Ramos (cell line): ENCODE measurements around the gene PDGFRA.
"Not testable (repeated sequence)": the region's sequence is repeated elsewhere in the genome, so short reads cannot be mapped to it uniquely, and the experiment has no call there.

Source experiments
- in situ Hi-C: fragments of 300-500 bp; cut with MboI; formaldehyde crosslinking; loops from one replicate; pipeline ENCODE4 v1.14.3; 2022; ENCODE audit warnings: low sequenced_read_pairs; ENCODE audit not compliant: unreplicated experiment

The PDGFRA gene

DNA sequence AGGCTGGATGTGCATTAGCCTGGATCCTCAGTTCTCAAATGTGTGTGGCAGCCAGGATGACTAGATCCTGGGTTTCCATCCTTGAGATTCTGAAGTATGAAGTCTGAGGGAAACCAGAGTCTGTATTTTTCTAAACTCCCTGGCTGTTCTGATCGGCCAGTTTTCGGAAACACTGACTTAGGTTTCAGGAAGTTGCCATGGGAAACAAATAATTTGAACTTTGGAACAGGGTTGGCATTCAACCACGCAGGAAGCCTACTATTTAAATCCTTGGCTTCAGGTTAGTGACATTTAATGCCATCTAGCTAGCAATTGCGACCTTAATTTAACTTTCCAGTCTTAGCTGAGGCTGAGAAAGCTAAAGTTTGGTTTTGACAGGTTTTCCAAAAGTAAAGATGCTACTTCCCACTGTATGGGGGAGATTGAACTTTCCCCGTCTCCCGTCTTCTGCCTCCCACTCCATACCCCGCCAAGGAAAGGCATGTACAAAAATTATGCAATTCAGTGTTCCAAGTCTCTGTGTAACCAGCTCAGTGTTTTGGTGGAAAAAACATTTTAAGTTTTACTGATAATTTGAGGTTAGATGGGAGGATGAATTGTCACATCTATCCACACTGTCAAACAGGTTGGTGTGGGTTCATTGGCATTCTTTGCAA, 67.6 kb downstream of the PDGFRA start:
- in situ Hi-C loops: no loop called here

DNA sequence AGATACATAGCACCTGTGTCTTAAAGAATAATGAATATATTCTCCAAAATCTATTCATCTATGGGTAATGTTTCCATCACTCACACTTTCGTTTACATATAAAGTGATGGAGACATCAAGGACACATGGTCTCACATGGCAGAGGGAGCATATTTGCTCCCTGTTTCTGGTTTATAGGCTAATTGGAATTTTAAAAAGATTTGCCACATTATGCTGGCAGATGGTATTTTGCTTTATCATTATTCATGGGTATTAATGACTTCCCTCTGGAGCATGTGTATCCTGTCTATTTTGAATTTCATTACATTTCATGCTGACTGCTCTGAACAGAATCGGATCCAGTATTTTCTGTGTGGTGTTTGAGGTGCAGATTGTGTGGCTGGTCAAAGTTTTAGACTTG, 79.0 kb downstream of the PDGFRA start:
- in situ Hi-C loops: no loop called here

DNA sequence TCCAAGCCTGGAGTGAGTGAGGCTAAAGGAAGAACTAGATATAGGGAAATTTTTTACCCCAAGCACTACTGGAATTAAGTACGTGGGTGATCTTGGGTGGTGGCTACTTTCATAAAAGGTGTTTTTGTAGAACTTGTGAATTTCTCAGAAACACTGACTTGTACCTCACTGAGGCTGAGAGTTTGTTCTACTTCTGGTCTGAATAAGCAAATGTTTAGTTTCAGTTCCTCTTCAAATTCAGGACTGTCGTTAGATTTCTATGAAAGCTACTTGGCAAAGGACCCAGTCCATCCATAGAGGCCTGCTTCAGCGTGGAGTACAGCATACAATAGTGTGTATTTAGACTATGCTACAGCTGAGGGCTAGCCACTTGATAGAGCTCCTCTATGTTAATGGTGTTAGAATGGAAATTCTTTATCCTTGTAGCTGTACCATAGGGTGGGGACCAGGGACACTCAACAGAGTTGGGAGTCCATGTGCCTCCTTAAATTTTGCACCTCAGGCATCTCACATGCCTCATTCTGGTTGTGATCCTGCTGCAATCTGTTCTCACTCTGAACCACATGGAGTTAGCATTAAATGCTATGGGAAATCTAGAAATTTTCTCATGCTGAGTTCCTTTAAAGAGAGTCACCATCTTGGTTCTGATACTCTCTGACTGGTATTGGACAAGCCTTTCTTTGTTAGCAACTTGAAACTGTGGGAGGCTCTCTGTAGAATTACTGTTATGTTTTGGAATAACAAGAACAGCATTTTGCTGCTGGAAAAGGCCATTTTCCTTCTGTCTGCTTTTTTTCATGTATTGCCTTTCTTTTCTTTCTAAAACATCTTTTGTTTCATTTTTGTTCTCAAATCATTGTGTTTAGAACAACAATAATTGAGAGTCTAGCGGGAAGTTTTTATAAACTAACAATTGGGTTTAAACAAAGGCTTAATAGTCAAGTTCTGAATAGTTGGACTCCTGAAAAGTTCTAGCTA, 86.8 kb downstream of the PDGFRA start:
- in situ Hi-C loops: no loop called here

DNA sequence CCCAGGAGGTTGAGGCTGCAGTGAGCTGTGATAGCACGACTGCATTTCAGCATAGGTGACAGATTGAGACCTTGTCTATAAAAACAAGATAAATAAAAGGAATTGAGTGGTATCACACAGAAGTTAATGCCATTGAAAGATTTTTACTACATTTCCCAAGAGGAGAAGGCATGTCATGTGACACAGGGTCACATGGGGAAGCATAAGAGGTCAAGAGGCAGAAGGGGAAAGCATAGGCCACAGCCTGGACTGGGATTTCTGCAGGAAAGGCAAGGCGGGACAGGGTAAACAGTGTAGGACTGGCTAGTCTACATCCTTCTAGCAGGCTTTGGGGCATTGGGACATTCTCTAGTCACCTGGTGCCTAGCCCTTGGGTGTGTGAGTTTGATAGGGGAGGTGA, 88.6 kb downstream of the PDGFRA start:
- in situ Hi-C loops: no loop called here

DNA sequence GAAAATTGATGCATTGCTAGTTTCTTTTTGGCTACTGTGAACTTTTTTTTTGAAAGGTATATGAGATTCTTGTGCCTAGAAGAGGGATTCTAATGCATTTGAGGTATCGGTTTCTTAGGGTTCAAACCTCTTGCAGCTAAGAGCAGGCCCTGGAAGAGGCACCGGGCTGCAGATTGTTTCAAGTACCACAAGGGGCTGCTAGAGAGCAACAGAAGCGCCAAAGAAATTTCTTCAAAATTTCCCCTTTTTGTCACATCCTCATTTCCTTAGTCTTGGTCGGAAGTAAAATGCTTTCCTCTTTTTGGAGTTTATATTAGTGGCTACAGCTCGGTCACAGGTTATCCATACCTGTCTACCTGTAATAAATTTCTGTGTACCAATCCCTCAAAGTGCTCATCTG, 89.8 kb downstream of the PDGFRA start:
- in situ Hi-C loops: no loop called here

DNA sequence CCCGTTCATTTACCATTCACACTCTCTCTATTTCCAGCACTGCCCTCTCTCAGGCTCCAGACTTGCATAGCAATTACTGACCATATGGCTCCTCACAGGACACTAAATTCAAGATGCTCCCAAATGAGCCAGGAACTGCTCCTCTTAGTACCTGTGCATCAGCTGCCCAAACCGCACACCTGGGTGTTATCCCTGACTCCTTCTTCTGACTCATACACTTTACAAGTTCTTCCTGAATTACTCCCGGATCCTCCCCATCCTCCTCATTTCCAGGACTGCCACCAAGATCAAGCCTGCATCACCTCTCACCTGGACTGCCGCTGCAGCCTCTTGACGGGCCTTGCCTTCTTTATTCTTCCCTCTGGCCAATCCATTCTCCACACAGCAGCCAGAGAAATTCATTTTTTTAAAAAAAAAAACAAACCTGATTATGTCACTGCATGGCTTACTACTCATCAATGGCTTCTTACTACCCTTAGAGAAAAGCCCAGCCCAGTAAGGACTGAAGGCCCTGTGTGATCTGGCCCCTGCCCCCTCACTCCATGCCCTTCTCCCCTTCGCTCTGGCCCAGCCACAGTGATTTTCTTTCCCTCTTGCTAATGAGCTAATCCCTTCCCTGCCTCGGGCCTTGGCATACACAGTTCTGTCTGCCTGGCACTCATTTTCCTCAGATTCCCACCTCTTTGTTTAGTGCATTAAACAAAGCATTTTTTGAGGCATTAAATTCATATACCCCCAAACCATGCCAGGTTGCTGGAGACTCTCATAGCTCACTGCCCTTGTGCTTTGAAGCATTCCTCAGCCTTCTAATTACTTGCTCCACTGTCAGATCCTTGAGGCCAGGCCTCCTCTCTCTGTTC, 92.0 kb downstream of the PDGFRA start:
- in situ Hi-C loops: loop anchor here (10.0 kb wide), 1 partner anchor 1004 kb away; no protein-coding TSS in a partner anchor

DNA sequence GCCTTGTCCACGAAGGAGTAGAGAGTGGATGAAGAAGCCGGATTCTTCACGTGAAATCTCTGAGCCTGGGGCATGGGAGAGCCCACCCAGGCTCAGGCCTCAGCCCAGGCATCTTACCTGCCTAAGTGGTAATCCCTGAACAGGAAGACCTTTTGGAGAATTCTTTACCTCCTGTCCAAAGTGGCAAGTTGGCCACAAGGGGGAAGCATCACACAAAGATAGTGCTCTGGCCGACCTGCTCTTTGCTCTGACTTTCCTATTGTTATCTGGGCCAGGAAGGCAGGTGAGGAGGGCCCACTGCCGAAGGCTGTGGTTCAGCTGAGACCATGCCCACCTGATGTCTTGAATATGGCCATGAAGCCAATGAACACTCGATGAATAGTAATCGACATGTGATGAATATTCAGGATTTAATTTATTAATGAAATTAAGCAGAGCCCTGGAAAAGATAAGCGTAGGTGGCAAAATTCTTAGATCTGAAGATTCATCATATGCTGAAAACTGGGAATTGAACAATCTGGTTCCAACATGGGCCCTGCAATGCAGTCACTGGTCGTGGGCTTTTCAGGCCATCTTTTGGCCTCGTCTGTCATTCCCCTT, 93.8 kb downstream of the PDGFRA start:
- in situ Hi-C loops: loop anchor here (10.0 kb wide), 1 partner anchor 1002 kb away; no protein-coding TSS in a partner anchor

DNA sequence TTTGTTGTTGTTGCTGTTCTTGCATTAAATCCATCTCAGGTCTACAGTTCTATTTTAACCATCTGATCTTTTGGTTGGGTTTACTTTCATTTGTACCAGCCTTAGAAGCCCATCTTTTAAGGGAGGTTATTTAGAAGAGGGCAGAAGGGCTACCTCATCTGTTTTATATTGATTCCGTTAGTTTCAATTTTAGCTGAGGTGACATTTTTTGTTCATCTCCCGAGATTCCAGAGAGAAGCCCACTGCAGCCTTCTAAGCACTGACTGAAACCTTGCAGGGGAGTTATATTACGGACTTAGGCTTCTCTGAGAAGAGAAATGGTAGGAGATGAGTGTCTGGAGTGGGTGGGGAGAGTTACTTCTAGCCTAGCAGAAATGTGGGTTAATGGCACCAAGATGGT, 101.8 kb downstream of the PDGFRA start:
- in situ Hi-C loops: no loop called here

DNA sequence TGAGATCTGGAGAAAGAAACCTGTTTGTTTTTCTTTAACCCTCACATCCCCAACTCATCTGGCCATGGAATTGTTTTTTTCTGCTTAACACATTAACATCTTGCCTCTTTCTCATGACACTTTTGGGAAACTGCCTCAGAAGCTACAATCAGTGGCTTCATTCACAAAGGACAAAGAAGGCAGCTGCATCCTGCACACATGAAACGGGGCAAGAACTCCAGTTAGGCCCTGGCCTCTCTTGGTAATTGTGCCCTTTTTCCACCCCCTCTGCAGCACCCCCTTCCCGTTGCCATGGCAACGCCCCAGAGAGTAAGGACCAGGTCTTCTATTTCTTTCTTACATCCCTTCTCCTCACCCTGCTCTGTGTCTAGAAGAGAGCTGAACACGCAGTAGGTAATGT, 103.4 kb downstream of the PDGFRA start:
- in situ Hi-C loops: no loop called here

DNA sequence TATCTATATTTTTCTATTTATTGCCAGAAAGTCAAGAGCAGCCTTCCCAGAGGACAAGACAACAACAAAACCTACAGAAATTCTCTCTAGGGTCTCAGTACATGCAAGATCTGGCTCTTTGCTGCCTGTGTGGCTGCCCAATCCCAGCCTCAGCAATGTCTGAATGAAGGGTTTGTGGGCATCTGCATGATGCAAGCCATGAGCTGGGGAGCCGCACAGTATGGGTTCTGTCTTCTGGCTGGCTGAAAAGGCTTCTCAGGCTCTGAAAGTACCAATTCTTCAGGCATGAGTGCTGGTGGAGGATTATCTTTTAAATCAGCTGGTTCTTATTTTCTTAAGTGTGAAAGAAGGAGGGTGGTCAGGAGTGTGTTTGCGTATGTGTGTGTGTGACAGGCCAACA, 104.6 kb downstream of the PDGFRA start:
- in situ Hi-C loops: no loop called here

DNA sequence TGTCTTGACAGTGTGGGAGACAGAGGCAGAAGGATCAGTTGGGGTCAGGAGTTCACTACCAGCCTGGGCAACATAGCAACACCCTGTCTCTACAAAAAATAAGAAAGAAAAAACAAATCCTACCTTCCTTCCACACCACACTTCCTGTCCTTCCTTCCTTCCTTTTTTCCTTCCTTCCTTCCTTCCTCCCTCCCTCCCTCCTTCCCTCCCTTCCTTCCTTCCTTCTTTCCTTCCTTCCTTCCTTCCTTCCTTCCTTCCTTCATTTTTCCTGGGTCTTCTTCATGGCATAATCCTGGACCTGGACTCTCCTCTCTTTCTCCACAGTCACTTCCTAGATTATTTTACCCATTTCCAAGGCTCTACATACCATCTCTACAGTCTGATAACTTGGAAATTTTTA, 105.7 kb downstream of the PDGFRA start:
- in situ Hi-C loops: not testable (repeated sequence)

DNA sequence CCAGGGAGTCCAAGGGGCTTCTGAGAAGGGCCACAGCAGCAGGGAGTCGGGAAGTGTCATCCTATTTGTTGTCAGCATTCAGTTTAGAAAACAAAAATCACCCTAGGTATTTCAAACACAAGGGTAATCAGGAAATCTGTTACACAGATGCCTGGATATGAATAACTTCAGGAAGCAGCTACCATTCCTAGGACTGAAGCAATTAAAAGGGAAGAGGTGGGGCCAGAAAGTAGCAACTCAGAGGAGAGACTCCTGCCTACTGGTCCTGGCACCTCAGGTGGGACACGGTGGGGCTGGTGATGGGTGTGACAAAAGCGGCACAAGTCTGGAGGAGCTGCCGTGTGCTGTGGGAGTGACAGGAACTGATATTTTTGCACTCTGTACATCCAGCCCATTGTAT, 107.9 kb downstream of the PDGFRA start:
- in situ Hi-C loops: no loop called here

DNA sequence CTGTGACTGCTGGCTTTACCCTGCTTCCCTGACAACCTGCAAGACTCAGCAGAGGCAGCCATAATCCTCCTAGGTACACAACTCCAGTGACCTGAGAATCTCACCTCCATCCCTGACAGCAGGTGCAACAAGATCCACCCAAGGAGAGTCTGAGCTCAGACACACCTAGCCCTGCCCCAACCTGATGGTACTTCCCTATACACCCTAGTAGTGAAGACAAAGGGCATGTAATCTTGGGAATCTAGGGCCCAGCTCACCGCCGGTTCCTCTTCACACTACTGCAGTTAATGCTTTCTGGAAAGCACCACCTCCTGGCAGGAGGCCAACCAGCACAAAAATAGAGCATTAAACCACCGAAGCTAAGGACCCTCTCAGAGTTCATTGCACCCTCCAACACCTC, 113.0 kb downstream of the PDGFRA start:
- in situ Hi-C loops: not testable (repeated sequence)
